GM21528 (cell line): ENCODE results near the gene RBM19.

Experiments
- ATAC-seq: cut with Tn5 transposase; IDR thresholded peaks from one replicate; pipeline ENCODE4 v1.9.1; 2021; ENCODE audit warnings: mild to moderate bottlenecking, moderate library complexity; ENCODE audit not compliant: unreplicated experiment, low FRiP score

The RBM19 gene

DNA sequence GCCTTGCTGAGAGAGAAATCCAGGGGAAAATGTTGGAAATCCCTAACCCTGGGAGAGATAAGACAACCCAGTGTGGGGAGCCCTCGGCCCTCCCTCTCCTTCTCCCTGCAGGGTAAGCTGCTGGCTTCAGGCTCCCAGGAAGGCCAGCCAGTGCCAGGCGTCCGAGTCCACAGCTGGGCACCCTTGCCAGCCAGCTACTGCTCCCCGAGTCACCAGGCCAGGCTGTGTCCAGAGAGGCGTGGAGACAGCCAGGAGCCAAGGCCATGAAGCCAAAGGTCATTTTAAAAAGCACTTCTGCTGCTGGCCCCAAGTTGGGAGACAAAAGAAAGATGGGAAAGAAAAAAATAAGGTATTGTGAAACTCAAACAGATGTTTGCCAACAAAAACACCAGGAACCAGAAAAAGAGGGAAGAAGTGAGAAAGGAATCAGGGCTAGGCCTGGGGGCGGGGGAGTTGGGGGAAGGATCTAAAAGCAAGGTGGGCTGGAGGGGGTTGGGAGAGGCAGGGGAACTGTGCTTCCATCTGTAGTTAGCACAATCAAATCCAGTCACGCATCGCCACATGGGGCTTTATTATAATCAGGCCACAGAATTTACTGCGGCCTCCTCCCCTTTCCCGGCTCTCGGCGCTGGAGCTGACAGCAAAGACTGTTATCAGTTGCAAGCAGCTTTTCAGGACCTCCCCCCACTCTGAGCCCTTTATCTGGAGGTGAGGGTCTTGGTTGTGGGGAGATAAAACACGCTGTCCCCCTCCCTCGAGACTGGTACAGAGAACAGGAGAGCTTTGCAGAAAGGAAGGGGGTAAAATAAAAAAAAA lies 33.5 kb downstream of the RBM19 start:
- ATAC-seq, result no peak

- no peak for ATAC-seq
Measured at GRCh38 chr12:113931517-113931916, 34.6 kb downstream of the RBM19 start.

DNA sequence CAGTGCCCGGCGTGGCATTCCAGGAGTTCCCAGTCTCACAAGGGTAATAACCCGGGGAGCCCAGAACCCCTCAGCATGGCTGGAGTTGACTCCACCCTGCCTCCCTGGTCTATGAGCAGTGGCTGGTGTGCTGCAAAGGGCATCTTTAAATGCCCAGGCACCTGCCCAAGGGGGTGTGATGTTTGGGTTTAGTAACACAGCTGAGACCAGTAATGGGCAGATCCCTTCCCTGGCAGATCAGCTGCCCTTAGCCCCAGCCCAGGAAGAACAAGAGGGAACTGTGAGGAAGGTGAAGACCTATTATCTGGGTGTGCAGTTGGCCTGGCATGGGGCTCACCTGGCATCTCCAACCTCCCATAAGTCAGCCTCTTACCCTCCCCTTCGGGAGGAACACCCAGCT lies 35.9 kb downstream of the RBM19 start:
- no peak for ATAC-seq

- ATAC-seq, result no peak
Measured at GRCh38 chr12:113929312-113929989, 36.7 kb downstream of the RBM19 start.

GRCh38 chr12:113926788-113927187 lies 39.3 kb downstream of the RBM19 start:
- no peak for ATAC-seq

GRCh38 chr12:113924341-113924740 lies 41.8 kb downstream of the RBM19 start:
- ATAC-seq, result no peak

DNA sequence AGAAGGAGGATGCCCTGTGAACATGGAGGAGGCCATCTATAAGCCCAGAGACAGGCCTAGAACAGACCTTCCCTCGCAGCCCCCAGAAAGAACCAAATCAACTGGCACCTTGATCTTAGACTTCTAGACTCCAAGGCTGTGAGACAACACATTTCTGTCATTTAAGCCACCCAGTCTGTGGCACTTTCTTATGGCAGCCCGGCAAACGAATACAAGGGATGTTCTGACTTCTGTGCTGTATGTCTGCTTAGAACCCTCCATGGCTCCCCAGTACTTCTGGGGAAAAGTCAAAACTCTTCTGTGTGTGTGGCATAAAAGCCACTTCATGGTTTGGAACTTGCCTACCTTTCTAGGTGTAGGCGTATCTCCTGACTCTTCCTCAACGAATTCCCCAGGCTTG lies 42.9 kb downstream of the RBM19 start:
- ATAC-seq, result no peak

- ATAC-seq, result no peak
Measured at GRCh38 chr12:113921430-113921829, 44.7 kb downstream of the RBM19 start.

- ATAC-seq, result no peak
Measured at GRCh38 chr12:113919791-113920190, 46.3 kb downstream of the RBM19 start.

DNA sequence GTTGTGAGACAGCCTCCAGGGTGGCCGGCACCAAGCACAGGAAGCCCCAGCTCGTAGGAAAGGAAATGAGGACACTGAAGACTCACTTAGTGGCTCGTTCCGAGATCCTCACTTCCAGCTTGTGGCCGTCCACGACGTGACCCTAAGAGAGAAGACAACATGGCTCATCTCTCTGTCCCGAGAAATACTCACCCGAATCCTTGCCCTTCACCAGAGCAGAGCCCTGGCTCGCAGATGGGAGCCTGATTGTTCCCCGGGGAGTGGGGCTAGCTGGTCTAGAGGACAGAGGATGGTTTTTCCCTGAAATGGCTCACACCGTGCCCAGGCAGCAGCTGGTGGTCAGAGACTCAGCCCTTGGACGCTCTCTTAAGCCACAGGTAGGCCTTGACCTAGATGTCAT lies 47.8 kb downstream of the RBM19 start:
- ATAC-seq, result no peak

DNA sequence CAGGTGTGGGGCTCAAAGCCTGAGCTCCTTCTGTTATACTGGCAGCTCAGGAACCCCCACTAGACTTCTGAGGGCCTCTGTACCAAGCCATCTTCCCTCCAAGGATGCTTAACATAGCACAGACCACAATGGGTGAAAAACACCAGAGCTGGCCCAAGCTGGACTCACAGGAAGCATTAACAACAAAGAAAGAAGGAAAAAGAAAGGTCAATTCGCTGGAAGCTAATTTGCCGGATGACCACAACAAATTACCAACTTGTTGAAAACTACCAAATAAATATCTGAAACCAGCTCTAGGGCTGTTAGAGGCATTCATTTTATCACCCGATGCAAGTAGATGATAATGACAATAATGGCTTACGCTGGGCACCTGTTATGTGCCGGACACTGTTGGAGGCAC lies 48.7 kb downstream of the RBM19 start:
- no peak for ATAC-seq

DNA sequence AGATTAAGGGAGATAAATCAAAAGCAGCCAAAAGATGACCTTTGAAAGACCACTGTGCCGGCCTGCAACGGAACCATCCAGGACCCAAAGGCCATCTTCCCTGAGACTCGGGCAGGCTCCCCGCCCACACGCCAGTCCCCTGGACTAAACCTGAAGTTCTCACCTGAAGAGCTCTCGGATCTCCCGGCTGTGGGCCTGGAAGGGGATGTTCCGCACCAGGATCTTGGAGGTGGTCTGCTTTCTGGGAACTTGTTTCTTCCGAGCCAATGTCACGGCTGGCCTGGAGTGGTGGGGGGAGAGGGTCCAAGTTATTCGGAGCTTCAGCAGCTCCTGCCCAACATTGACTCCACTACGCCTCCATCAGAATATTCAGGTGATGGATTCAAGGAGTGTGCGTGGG lies 51.3 kb downstream of the RBM19 start:
- no peak for ATAC-seq

GRCh38 chr12:113914176-113914575 lies 51.9 kb downstream of the RBM19 start:
- ATAC-seq, result no peak

- no peak for ATAC-seq
Measured at GRCh38 chr12:113912760-113913329, 53.3 kb downstream of the RBM19 start.

DNA sequence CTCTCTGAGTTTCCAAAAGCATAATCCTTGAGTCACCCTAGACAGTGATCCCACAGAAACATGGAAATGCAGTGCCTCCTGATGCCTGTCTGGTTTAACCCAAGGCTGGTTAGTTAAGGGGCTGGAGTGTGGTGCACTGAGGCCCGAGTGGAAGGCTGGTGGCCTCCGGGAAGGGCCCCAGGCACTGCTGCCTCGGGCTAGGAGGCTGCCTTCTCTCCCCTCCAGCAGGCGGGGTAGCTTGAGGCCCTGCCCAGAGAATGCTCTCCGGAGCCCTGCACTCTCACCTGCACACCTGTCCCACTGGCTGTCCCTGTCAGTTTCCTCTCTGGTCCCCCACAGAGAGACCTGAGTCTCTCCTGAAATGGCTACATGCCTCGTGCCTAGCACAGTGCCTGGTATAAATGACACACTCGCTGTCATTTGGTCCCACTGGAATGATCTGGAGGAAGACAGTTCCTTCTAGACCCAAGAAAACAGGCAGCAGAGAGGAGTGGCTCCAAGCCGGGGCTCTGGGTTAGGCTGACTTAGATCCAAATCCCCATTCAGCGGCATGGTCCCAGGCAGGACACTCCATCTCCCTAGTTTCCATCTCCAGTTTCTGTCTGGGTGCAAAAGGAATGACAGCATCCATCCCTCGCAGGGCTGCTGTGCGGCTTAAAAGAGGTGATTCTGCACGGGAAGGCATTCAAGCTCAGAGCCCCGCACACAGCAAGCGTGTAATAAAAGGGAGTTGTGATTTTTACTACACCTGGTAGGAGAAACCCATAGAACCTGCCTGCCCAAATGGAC lies 54.0 kb downstream of the RBM19 start:
- no peak for ATAC-seq

- ATAC-seq, result no peak
Measured at GRCh38 chr12:113910751-113911272, 55.3 kb downstream of the RBM19 start.

DNA sequence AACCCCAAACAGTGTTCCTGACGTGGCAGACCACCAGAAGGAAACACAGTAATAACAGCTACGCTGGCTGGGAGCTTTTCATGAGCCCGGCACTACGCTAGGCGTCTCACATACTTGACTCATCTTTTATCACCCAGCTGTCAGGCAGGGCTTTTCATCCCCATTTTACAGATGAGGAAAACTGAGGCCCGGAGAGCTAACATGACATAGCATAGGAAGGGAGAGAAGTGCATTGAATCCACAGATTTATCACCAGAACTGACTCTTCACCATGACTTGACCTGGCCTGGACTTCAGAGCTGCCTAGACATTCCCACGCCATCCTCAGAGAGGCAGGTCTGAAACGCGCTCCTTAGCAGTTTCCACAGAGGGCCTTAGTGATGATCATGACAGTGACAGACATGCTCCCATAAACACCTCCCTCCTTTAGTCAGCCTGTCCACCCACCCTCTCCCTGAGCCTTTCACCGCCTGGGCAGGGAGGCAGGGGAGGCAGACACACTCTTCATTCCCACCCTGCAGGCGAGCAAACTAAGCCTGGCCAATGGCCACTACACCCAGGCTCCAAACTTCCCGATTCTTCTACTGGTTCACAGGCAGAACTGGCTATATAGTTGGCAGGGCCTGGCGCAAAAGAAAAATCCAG lies 56.2 kb downstream of the RBM19 start:
- ATAC-seq, result no peak

DNA sequence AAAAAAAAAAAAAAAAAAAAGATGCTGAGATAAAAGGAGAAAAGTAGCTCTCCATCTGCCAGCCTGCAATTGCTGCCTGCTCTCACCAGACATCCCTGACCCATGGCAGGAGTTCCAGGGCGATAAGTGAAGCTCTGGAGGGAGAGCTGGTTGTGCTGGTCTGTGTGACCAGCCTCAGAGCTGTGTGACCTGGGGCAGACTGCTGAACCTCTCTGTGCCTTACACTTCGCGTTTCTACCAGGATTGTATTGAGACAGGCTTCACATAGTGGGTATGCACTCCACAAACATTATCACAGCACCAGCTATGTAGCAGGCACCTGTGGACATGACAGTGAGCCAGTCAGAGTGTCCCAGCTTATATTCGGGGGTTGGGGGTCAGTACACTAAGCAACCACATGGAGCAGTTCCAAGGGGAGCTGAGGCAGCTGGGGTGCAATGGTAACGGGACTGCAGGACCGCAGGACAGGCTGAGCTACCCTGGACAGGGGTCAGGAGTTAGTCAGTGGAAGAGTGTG lies 57.5 kb downstream of the RBM19 start:
- ATAC-seq, result no peak

DNA sequence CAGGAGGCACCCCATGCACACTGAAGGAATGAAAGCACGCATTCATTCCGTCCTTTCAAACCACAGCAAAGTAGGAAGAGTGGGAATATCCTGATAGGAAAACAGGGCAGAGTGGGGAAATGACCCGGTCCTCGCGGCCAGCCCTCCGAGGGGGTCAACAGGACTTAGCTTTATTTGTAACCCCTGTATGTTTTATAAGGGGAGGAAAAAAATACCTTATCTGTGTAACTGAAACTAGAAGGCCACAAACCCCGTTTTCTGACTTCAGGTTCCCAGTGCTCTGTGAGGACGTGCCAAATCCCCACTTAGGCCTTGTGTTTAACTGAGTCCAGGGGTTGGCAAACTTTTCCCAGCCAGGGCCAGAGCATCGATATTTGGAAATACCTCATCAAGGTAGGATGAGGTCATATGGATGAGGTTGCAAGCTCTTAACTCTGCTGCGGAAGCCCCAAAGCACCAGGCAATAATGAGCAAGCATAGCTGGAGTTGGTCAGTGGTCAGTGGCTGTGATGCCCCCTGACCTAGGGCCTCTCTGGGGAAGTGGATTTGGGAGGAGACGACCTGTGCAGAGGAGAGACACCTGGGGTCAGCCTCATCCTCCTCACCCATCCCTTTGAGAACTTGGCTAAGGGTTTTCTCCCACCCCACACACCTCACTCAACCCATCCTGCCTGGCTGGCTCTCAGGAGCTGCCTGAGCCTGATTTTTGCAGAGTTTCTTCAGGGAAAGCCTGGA lies 58.5 kb downstream of the RBM19 start:
- ATAC-seq, result no peak
